K562 (cell line): ENCODE data around the gene FAF2. TPM values are rescaled to one million over a fixed set of nuclear protein-coding genes. Genes with fewer than 3 reads are reported as not detected.

Experiments used
- ATAC-seq: fragments of 200-7000 bp; cut with Tn5 transposase; 3 replicates; pipeline ENCODE4 v1.9.1; 2020; ENCODE audit warnings: moderate library complexity
- BruUV-seq: library from RNA; stranded (reverse); fragments of 400-500 nt; replicated peaks from 2 replicates; lab custom pipeline; 2021; lab: Mats Ljungman, UMichigan
- CTCF ChIA-PET: fragments of 300-600 bp; formaldehyde crosslinking; extraction: SDS; loops from one replicate; lab custom pipeline; 2021; ENCODE audit warnings: low intra/inter-chr PET ratio; lab: Yijun Ruan, JAX
- POLR2A ChIA-PET: fragments of 300-600, 350-650 bp; sonication (Branson Sonifier 250); formaldehyde crosslinking; extraction: SDS; loops from one replicate; lab custom pipeline; 2021; ENCODE audit warnings: antibody characterized with exemption, inconsistent platforms; lab: Yijun Ruan, JAX
- DNase-seq, 4 experiments: peaks; one replicate each; pipeline versions ENCODE4 v3.0.0 to v3.0.0-alpha.2; 2011 to 2018; ENCODE audit warnings: low spot score in 3 of 4, mixed read lengths in 3 of 4; ENCODE audit errors: extremely low read depth in 1 of 4
- FAIRE-seq: peaks from 2 replicates; lab custom pipeline; 2011; peaks lifted over from hg19 to GRCh38; lab: Jason Lieb, UNC
- H2AFZ ChIP-seq: 2 replicates; pipeline ENCODE4 v1.6.0; 2011; ENCODE audit warnings: low read depth, low read length, control low read depth, inconsistent platforms
- H3K27ac ChIP-seq: fragments of 200-600 bp; 3 replicates; pipeline ENCODE4 v1.8.0; 2011; ENCODE audit warnings: low read depth, mild to moderate bottlenecking, control low read depth, inconsistent platforms, low read length, moderate library complexity, mixed read lengths; ENCODE audit errors: extremely low read depth
- H3K27me3 ChIP-seq, 2 experiments: fragments of 300-600 bp in 1 of 2; 2 replicates in 1 of 2; 3 replicates in 1 of 2; pipeline versions ENCODE4 v1.6.0 to v1.8.0; 2011; ENCODE audit warnings: inconsistent platforms in 2 of 2, low read length in 2 of 2, mild to moderate bottlenecking in 1 of 2, mixed read lengths in 1 of 2, moderate library complexity in 1 of 2; ENCODE audit not compliant: control insufficient read depth in 2 of 2, insufficient read depth in 2 of 2
- H3K36me3 ChIP-seq: fragments of 300-600 bp; 3 replicates; pipeline ENCODE4 v1.8.0; 2011; ENCODE audit warnings: mild to moderate bottlenecking, low read length, inconsistent platforms; ENCODE audit not compliant: control insufficient read depth, insufficient read depth
- H3K4me1 ChIP-seq, 2 experiments: fragments of 200-600 bp in 1 of 2; replicated peaks in 1 of 2; 2 replicates in 1 of 2; 3 replicates in 1 of 2; pipeline versions ENCODE4 v1.5.1 to v1.8.0; 2011; ENCODE audit warnings: inconsistent platforms in 2 of 2, low read length in 2 of 2, mild to moderate bottlenecking in 1 of 2, mixed read lengths in 1 of 2, moderate library complexity in 1 of 2; ENCODE audit not compliant: control insufficient read depth in 2 of 2, insufficient read depth in 2 of 2
- H3K4me2 ChIP-seq: 2 replicates; pipeline ENCODE4 v1.6.1; 2011; ENCODE audit warnings: low read length, control low read depth, inconsistent platforms, mixed read lengths; ENCODE audit not compliant: insufficient read depth
- H3K4me3 ChIP-seq: fragments of 200-600 bp; sonication (generic), shearing (Covaris generic); 2 replicates; pipeline ENCODE4 v1.5.1; 2016; ENCODE audit warnings: control low read depth, inconsistent platforms
- H3K79me2 ChIP-seq: fragments of 200-600 bp; 3 replicates; pipeline ENCODE4 v1.8.0; 2011; ENCODE audit warnings: low read length, inconsistent platforms; ENCODE audit not compliant: control insufficient read depth, insufficient read depth
- H3K9ac ChIP-seq, 2 experiments: 2 replicates each; pipeline versions ENCODE4 v1.6.0 to v1.6.1; 2011; ENCODE audit warnings: low read depth in 2 of 2, low read length in 2 of 2, control low read depth in 1 of 2, inconsistent platforms in 1 of 2, mild to moderate bottlenecking in 1 of 2, mixed read lengths in 1 of 2; ENCODE audit not compliant: insufficient read depth in 1 of 2
- H3K9me1 ChIP-seq: one replicate; pipeline ENCODE4 v1.6.0; 2011; ENCODE audit warnings: inconsistent platforms, mild to moderate bottlenecking, low read length, moderate library complexity; ENCODE audit not compliant: control insufficient read depth, insufficient read depth
- H3K9me3 ChIP-seq: replicated peaks from 2 replicates; pipeline ENCODE4 v1.5.1; 2011; ENCODE audit warnings: low read depth, low read length, inconsistent platforms; ENCODE audit not compliant: control insufficient read depth, insufficient read depth
- H4K20me1 ChIP-seq: replicated peaks from 2 replicates; pipeline ENCODE4 v1.6.1; 2011; ENCODE audit warnings: low read length, inconsistent platforms, mixed read lengths; ENCODE audit not compliant: control insufficient read depth, insufficient read depth
- BMI1 ChIP-seq: fragments of 150-350 bp; IDR thresholded peaks from 2 replicates; pipeline ENCODE4 v1.6.1; 2014; ENCODE audit warnings: low read length
- CBX5 ChIP-seq: IDR thresholded peaks from 2 replicates; pipeline ENCODE4 v1.6.1; 2014; ENCODE audit warnings: low read depth, borderline replicate concordance
- CEBPZ ChIP-seq: fragments of 150-350 bp; IDR thresholded peaks from 2 replicates; pipeline ENCODE4 v1.6.1; 2014; ENCODE audit warnings: low read depth, mild to moderate bottlenecking, low read length, borderline replicate concordance
- ETV6 ChIP-seq, 3 experiments: fragments of 150-350 bp in 1 of 3; sonication (generic) in 1 of 3; formaldehyde crosslinking in 1 of 3; IDR thresholded peaks; 2 replicates each; pipeline versions ENCODE4 v1.6.1 to v1.8.0; 2014 to 2022; ENCODE audit warnings: borderline replicate concordance in 2 of 3, low read depth in 2 of 3, antibody characterized with exemption in 1 of 3, low read length in 1 of 3, mild to moderate bottlenecking in 1 of 3, missing genetic modification reagents in 1 of 3
- LARP7 ChIP-seq: fragments of 450-650 bp; IDR thresholded peaks from 2 replicates; pipeline ENCODE4 v1.6.1; 2016
- MTA3 ChIP-seq: fragments of 450-650 bp; formaldehyde crosslinking; IDR thresholded peaks from 2 replicates; pipeline ENCODE4 v1.6.1; 2017; ENCODE audit warnings: mild to moderate bottlenecking, borderline replicate concordance
- POLR2G ChIP-seq: fragments of 200-400 bp; formaldehyde crosslinking; IDR thresholded peaks from 2 replicates; pipeline ENCODE4 v1.6.1; 2017; ENCODE audit warnings: low read depth, mild to moderate bottlenecking, antibody characterized with exemption, low read length, moderate library complexity
- RAD21 ChIP-seq, 2 experiments: fragments of 250-450 bp in 1 of 2; fragments of 450-650 bp in 1 of 2; sonication (Bioruptor Pico) in 1 of 2; formaldehyde crosslinking in 1 of 2; IDR thresholded peaks in 1 of 2; conservative IDR thresholded peaks in 1 of 2; 2 replicates each; pipeline versions ENCODE4 v1.4.0 to v1.8.0; 2020 to 2022; ENCODE audit warnings: mild to moderate bottlenecking in 2 of 2, moderate library complexity in 1 of 2
- RNF2 ChIP-seq: sonication (generic); IDR thresholded peaks from 2 replicates; pipeline ENCODE4 v1.6.1; 2016
- SPI1 ChIP-seq: IDR thresholded peaks from 2 replicates; pipeline ENCODE4 v1.6.1; 2011; ENCODE audit warnings: low read depth, low read length, control low read depth, borderline replicate concordance
- SRSF1 ChIP-seq: fragments of 200-400 bp; formaldehyde crosslinking; IDR thresholded peaks from 2 replicates; pipeline ENCODE4 v1.6.1; 2017; ENCODE audit warnings: mild to moderate bottlenecking, low read depth, low read length, moderate library complexity
- ZBED1 ChIP-seq: IDR thresholded peaks from 2 replicates; pipeline ENCODE4 v1.6.1; 2014
- ZBTB26 ChIP-seq: fragments of 450-650 bp; formaldehyde crosslinking; IDR thresholded peaks from 2 replicates; pipeline ENCODE4 v1.4.0; 2022; ENCODE audit warnings: missing genetic modification characterization
- ZFP36 ChIP-seq: fragments of 150-350 bp; IDR thresholded peaks from 2 replicates; pipeline ENCODE4 v1.6.1; 2018; ENCODE audit warnings: low read length, low read depth; ENCODE audit not compliant: partially characterized antibody
- ZNF395 ChIP-seq: fragments of 200-800 bp; sonication (Bioruptor generic); IDR thresholded peaks from 2 replicates; pipeline ENCODE4 v1.6.1; 2017; ENCODE audit warnings: missing genetic modification characterization, missing compliant biosample characterization
- ZNF764 ChIP-seq: fragments of 250-450 bp; sonication (Bioruptor Pico); IDR thresholded peaks from 2 replicates; pipeline ENCODE4 v1.4.0; 2020; ENCODE audit warnings: low read depth, mild to moderate bottlenecking, moderate library complexity
- WGBS: fragments of 100-300 bp; shearing (Covaris generic); methylation state at CpG from one replicate; pipeline ENCODE4 v1.1.6; 2016; ENCODE audit warnings: low coverage, mixed read lengths; ENCODE audit not compliant: insufficient coverage; ENCODE audit errors: missing lambda C conversion rate; 5-methylcytosine and 5-hydroxymethylcytosine counted together
- in situ Hi-C: fragments of 300-500 bp; cut with MboI; formaldehyde crosslinking; loops from 4 replicates; pipeline ENCODE4 v1.15.0; 2018; ENCODE audit warnings: inconsistent platforms, mixed read lengths
- intact Hi-C: fragments of 100-400 bp; cut with micrococcal nuclease; formaldehyde crosslinking; loops from 2 replicates; pipeline ENCODE4 v1.14.2; 2022
- polyA plus RNA-seq, 8 experiments: library from polyadenylated mRNA; depleted of rRNA in 4 of 8; stranded (reverse) in 5 of 8; unstranded in 3 of 8; fragments of >200 nt; fragmentation: Nextera tagmentation in 2 of 8; fragmentation: Illumina TruSeq in 1 of 8; extraction: Ambion mirVana in 2 of 8; extraction: Trizol in 1 of 8; gene quantifications; 2 replicates each; pipeline versions ENCODE4 v1.2.1 to v1.2.3, GENCODE V29; 2011 to 2014; ENCODE audit warnings: inconsistent platforms in 1 of 8, missing spikeins in 1 of 8
- total RNA-seq, 7 experiments: library from RNA; depleted of rRNA in 6 of 7; stranded (reverse); fragments of >200 nt in 6 of 7; fragmentation: Illumina TruSeq in 2 of 7; extraction: Trizol in 2 of 7; gene quantifications; 2 replicates each; pipeline versions ENCODE4 v1.2.1 to v1.2.3, GENCODE V29; 2011 to 2021; ENCODE audit warnings: low replicate concordance in 1 of 7

The FAF2 gene
- total and polyA plus RNA-seq, 9 of the 15 experiments (the other 6 are each of a cell fraction or from before 2014, with no cell fraction given): 25.0 to 44.6 (median 36.1) TPM

- ChIA-PET CTCF (no interaction called here), POLR2A (interaction anchor here (0.7 kb wide), 1 partner anchor 11 kb away, joined by 3 read pairs; no protein-coding TSS in a partner anchor)
- H3K4me3 ChIP-seq: no peak overlapping the region
- DNase-seq (no peak), FAIRE-seq (no peak), ATAC-seq (no peak)
- WGBS: 9% methylated on average over 16 of the region's 16 CpGs
- peaks cover 26 to 49% of the 10 kb centered on the region in 2 experiments for H3K27me3 ChIP-seq
- H2AFZ ChIP-seq: no peak overlapping the region
- no peak overlapping the region for H3K4me2 ChIP-seq
- H4K20me1 ChIP-seq: no peaks in the 10 kb centered on the region; the same call in 1 of the 2 replicates
- H3K27ac ChIP-seq: no peak overlapping the region
- H3K9me1 ChIP-seq: no peaks in the 10 kb centered on the region
- in situ Hi-C loops (no loop called here), intact Hi-C loops (no loop called here)
- H3K4me1 ChIP-seq: peaks cover 0 to 26% of the 10 kb centered on the region in 2 experiments; a peak in 3 of 5 replicates
- BruUV-seq: no TSS peak
- H3K79me2 ChIP-seq: no peaks in the 10 kb centered on the region
- H3K9me3 ChIP-seq: no peaks in the 10 kb centered on the region
- H3K36me3 ChIP-seq: no peaks in the 10 kb centered on the region; the same call in 2 of the 3 replicates
- H3K9ac ChIP-seq: peak overlapping the region in 1 of 2 experiments; percentile 74; a peak in 2 of 4 replicates
- TF ChIP-seq ZBED1 (no peak), ZNF395 (CRISPR knock-in tag) (no peak), SRSF1 (no peak), MTA3 (no peak), BMI1 (no peak), POLR2G (peak; percentile 71), ZBTB26 (CRISPR knock-in tag) (no peak), RNF2 (no peak), RAD21 (CRISPR knock-in tag; conservative IDR thresholded peaks at IDR 0.05 in 1 of 2, IDR thresholded peaks at IDR 0.05 in 1 of 2) (no peak), ETV6 (IDR thresholded peaks at IDR 0.05; ENCODE audit: borderline replicate concordance in 1 of 2, low read depth in 2 of 2, low read length in 1 of 2) (no peak), ETV6 (CRISPR knock-in tag; IDR thresholded peaks at IDR 0.05; ENCODE audit: borderline replicate concordance) (no peak), SPI1 (peak; percentile 88), ZNF764 (CRISPR knock-in tag) (no peak), ZFP36 (no peak), LARP7 (no peak), CEBPZ (no peak), CBX5 (no peak)
Observed at GRCh38 chr5:176550275-176550831, 102.2 kb downstream of the FAF2 start.
